CD4-positive, CD25-positive, alpha-beta regulatory T cell (primary cell): ENCODE data around the gene TMEM179. TPM values are rescaled to one million over a fixed set of nuclear protein-coding genes. Genes with fewer than 3 reads are reported as not detected.

Experiments
- ATAC-seq, 2 donors: fragments of 150-1000 bp; cut with Tn5 transposase; one replicate each; pipeline ENCODE4 v1.10.0; 2021; ENCODE audit warnings: low read depth in 2 of 2, moderate number of reproducible peaks in 2 of 2, moderate library complexity in 1 of 2
- DNase-seq, 3 donors: peaks; one replicate each; pipeline versions ENCODE4 v3.0.0 to v3.0.0-alpha.2; 2012 to 2022; ENCODE audit warnings: mixed read lengths in 1 of 3
- H3K27ac ChIP-seq: one replicate; pipeline ENCODE4 v1.7.0; 2013; ENCODE audit warnings: mild to moderate bottlenecking, low read length; ENCODE audit not compliant: insufficient read depth, poor library complexity, severe bottlenecking
- H3K27me3 ChIP-seq: one replicate; pipeline ENCODE4 v1.7.0; 2013; ENCODE audit warnings: low read length; ENCODE audit not compliant: control insufficient read depth, insufficient read depth
- H3K36me3 ChIP-seq: one replicate; pipeline ENCODE4 v1.7.0; 2013; ENCODE audit warnings: mild to moderate bottlenecking, low read length, moderate library complexity; ENCODE audit not compliant: control insufficient read depth, insufficient read depth
- H3K4me1 ChIP-seq: 2 replicates; pipeline ENCODE4 v1.7.0; 2013; ENCODE audit warnings: mild to moderate bottlenecking, low read length; ENCODE audit not compliant: insufficient read depth, control insufficient read depth, poor library complexity, severe bottlenecking
- H3K4me3 ChIP-seq: one replicate; pipeline ENCODE4 v1.7.0; 2013; ENCODE audit warnings: low read depth, mild to moderate bottlenecking, low read length, moderate library complexity
- H3K9me3 ChIP-seq, 2 experiments: 1 replicate in 1 of 2; 2 replicates in 1 of 2; pipeline ENCODE4 v1.7.0; 2013; ENCODE audit warnings: low read length in 2 of 2, mild to moderate bottlenecking in 1 of 2, moderate library complexity in 1 of 2; ENCODE audit not compliant: control insufficient read depth in 2 of 2
- H3K27ac Mint-ChIP-seq, 3 donors: one replicate each; pipeline ENCODE4 v1.8.0; 2020 to 2022; ENCODE audit warnings: mild to moderate bottlenecking in 3 of 3, mixed read lengths in 3 of 3, moderate library complexity in 2 of 3
- H3K27me3 Mint-ChIP-seq: one replicate; pipeline ENCODE4 v1.8.0; 2022; ENCODE audit warnings: mild to moderate bottlenecking, mixed read lengths
- H3K36me3 Mint-ChIP-seq: one replicate; pipeline ENCODE4 v1.8.0; 2020; ENCODE audit warnings: mixed read lengths
- H3K4me1 Mint-ChIP-seq, 4 donors: one replicate each; pipeline ENCODE4 v1.8.0; 2020 to 2022; ENCODE audit warnings: mixed read lengths in 4 of 4, mild to moderate bottlenecking in 1 of 4
- H3K4me3 Mint-ChIP-seq, 4 donors: one replicate each; pipeline ENCODE4 v1.8.0; 2020 to 2022; ENCODE audit warnings: mild to moderate bottlenecking in 4 of 4, mixed read lengths in 4 of 4, moderate library complexity in 3 of 4
- H3K9me3 Mint-ChIP-seq, 7 donors: one replicate each; pipeline ENCODE4 v1.8.0; 2020 to 2022; ENCODE audit warnings: mixed read lengths in 7 of 7, mild to moderate bottlenecking in 3 of 7, moderate library complexity in 2 of 7
- polyA plus RNA-seq, 4 donors: library from polyadenylated mRNA; unstranded; fragments of 300-500 nt; fragmentation: Illumina TruSeq; gene quantifications; one replicate each; pipeline ENCODE4 v1.2.3, GENCODE V29; 2021
- total RNA-seq: library from RNA; stranded (reverse); gene quantifications from one replicate; pipeline ENCODE4 v1.2.3, GENCODE V29; 2022

TMEM179 gene
- total and polyA plus RNA-seq, 5 donors from 2014 or later: not detected

GRCh38 chr14:104576232-104576969, 28.2 kb downstream of the TMEM179 start:
- no peaks in the 10 kb centered on the region for H3K27me3 Mint-ChIP-seq
- Histone ChIP-seq H3K36me3 (no peaks in the 10 kb centered on the region), H3K27me3 (no peaks in the 10 kb centered on the region), H3K4me3 (no peak overlapping the region), H3K9me3 (no peaks in the 10 kb centered on the region), H3K4me1 (no peaks in the 10 kb centered on the region), H3K27ac (no peak overlapping the region)
- no peak overlapping the region for H3K27ac Mint-ChIP-seq
- no peak for ATAC-seq
- H3K9me3 Mint-ChIP-seq: no peaks in the 10 kb centered on the region
- no peaks in the 10 kb centered on the region for H3K36me3 Mint-ChIP-seq
- DNase-seq: no peak
- no peak overlapping the region for H3K4me3 Mint-ChIP-seq
- H3K4me1 Mint-ChIP-seq: no peaks in the 10 kb centered on the region

- H3K27me3 Mint-ChIP-seq: no peaks in the 10 kb centered on the region
- H3K27me3 ChIP-seq: no peaks in the 10 kb centered on the region
- DNase-seq (no peak), ATAC-seq (no peak)
- no peak overlapping the region for H3K27ac ChIP-seq
- H3K4me3 Mint-ChIP-seq: peak overlapping the region in 1 of 4 donors; percentile 38
- H3K4me1 ChIP-seq: no peaks in the 10 kb centered on the region
- no peak overlapping the region for H3K27ac Mint-ChIP-seq
- no peaks in the 10 kb centered on the region for H3K4me1 Mint-ChIP-seq
- no peaks in the 10 kb centered on the region for H3K9me3 Mint-ChIP-seq
- H3K36me3 Mint-ChIP-seq: no peaks in the 10 kb centered on the region
- no peak overlapping the region for H3K4me3 ChIP-seq
- no peaks in the 10 kb centered on the region for H3K9me3 ChIP-seq
- H3K36me3 ChIP-seq: no peaks in the 10 kb centered on the region
These were observed 29.5 kb downstream of the TMEM179 start for GRCh38 chr14:104574978-104575583.

- Histone ChIP-seq H3K4me3 (no peak overlapping the region), H3K27me3 (no peaks in the 10 kb centered on the region), H3K27ac (no peak overlapping the region), H3K4me1 (no peaks in the 10 kb centered on the region), H3K36me3 (no peaks in the 10 kb centered on the region), H3K9me3 (no peaks in the 10 kb centered on the region)
- no peak overlapping the region for H3K27ac Mint-ChIP-seq
- H3K4me1 Mint-ChIP-seq: no peaks in the 10 kb centered on the region
- H3K4me3 Mint-ChIP-seq: no peak overlapping the region
- no peaks in the 10 kb centered on the region for H3K27me3 Mint-ChIP-seq
- DNase-seq (no peak), ATAC-seq (no peak)
- no peaks in the 10 kb centered on the region for H3K36me3 Mint-ChIP-seq
- H3K9me3 Mint-ChIP-seq: no peaks in the 10 kb centered on the region
These were observed 30.0 kb downstream of the TMEM179 start for GRCh38 chr14:104574536-104574935.

GRCh38 chr14:104573930-104574329, 30.6 kb downstream of the TMEM179 start:
- no peaks in the 10 kb centered on the region for H3K9me3 Mint-ChIP-seq
- H3K27ac Mint-ChIP-seq: no peak overlapping the region
- ATAC-seq (no peak), DNase-seq (no peak)
- Histone ChIP-seq H3K27ac (no peak overlapping the region), H3K4me1 (no peaks in the 10 kb centered on the region), H3K9me3 (no peaks in the 10 kb centered on the region), H3K27me3 (no peaks in the 10 kb centered on the region), H3K4me3 (no peak overlapping the region), H3K36me3 (no peaks in the 10 kb centered on the region)
- no peaks in the 10 kb centered on the region for H3K4me1 Mint-ChIP-seq
- no peaks in the 10 kb centered on the region for H3K36me3 Mint-ChIP-seq
- H3K27me3 Mint-ChIP-seq: no peaks in the 10 kb centered on the region
- H3K4me3 Mint-ChIP-seq: no peak overlapping the region

GRCh38 chr14:104572668-104573067, 31.9 kb downstream of the TMEM179 start:
- H3K4me1 Mint-ChIP-seq: no peaks in the 10 kb centered on the region

GRCh38 chr14:104572024-104572626, 32.4 kb downstream of the TMEM179 start:
- no peaks in the 10 kb centered on the region for H3K27me3 ChIP-seq
- no peaks in the 10 kb centered on the region for H3K4me1 ChIP-seq
- Mint-ChIP-seq H3K27ac (peak overlapping the region in 1 of 3 donors; percentile 56), H3K4me1 (no peaks in the 10 kb centered on the region), H3K36me3 (no peaks in the 10 kb centered on the region), H3K4me3 (no peak overlapping the region), H3K9me3 (no peaks in the 10 kb centered on the region), H3K27me3 (no peaks in the 10 kb centered on the region)
- ATAC-seq: peak in 1 of 2 donors; percentile 11
- H3K27ac ChIP-seq: no peak overlapping the region
- H3K36me3 ChIP-seq: no peaks in the 10 kb centered on the region
- no peak overlapping the region for H3K4me3 ChIP-seq
- no peak for DNase-seq
- H3K9me3 ChIP-seq: no peaks in the 10 kb centered on the region

More at GRCh38 chr14:104572668-104573067, 31.9 kb downstream of the TMEM179 start:
- no peaks in the 10 kb centered on the region for H3K36me3 Mint-ChIP-seq
- Histone ChIP-seq H3K4me3 (no peak overlapping the region), H3K4me1 (no peaks in the 10 kb centered on the region), H3K9me3 (no peaks in the 10 kb centered on the region), H3K27me3 (no peaks in the 10 kb centered on the region), H3K27ac (no peak overlapping the region), H3K36me3 (no peaks in the 10 kb centered on the region)
- H3K9me3 Mint-ChIP-seq: no peaks in the 10 kb centered on the region
- no peak for DNase-seq
- H3K27me3 Mint-ChIP-seq: no peaks in the 10 kb centered on the region
- no peak for ATAC-seq
- no peak overlapping the region for H3K4me3 Mint-ChIP-seq
- peak overlapping the region in 1 of 3 donors; percentile 56 for H3K27ac Mint-ChIP-seq

- ATAC-seq (no peak), DNase-seq (no peak)
- Histone ChIP-seq H3K27me3 (no peaks in the 10 kb centered on the region), H3K27ac (no peak overlapping the region), H3K4me1 (no peaks in the 10 kb centered on the region), H3K9me3 (no peaks in the 10 kb centered on the region), H3K4me3 (no peak overlapping the region), H3K36me3 (no peaks in the 10 kb centered on the region)
- no peaks in the 10 kb centered on the region for H3K36me3 Mint-ChIP-seq
- H3K27me3 Mint-ChIP-seq: no peaks in the 10 kb centered on the region
- no peak overlapping the region for H3K4me3 Mint-ChIP-seq
- peak overlapping the region in 1 of 3 donors; percentile 17 for H3K27ac Mint-ChIP-seq
- no peaks in the 10 kb centered on the region for H3K4me1 Mint-ChIP-seq
- H3K9me3 Mint-ChIP-seq: no peaks in the 10 kb centered on the region
These were observed 33.3 kb downstream of the TMEM179 start for GRCh38 chr14:104571246-104571645.
